Activated CD4-positive, alpha-beta T cell treated with anti-CD3 and anti-CD28 coated beads, Interleukin-2, amount 10 ng/mL, durations not matched to agents 7 days and 5 days (primary cell): ENCODE data around the gene KCNK13. TPM values are rescaled to one million over a fixed set of nuclear protein-coding genes. Genes with fewer than 3 reads are reported as not detected.

Experiments
- CTCF ChIA-PET: fragments of 350-600 bp; sonication (Branson Sonifier 250); formaldehyde crosslinking; loops from one replicate; lab custom pipeline; 2021; ENCODE audit warnings: antibody characterized with exemption; lab: Charles Lee
- POLR2A ChIA-PET: fragments of 350-600 bp; sonication (Branson Sonifier 250); formaldehyde crosslinking; loops from one replicate; lab custom pipeline; 2021; ENCODE audit warnings: antibody characterized with exemption; lab: Charles Lee
- DNase-seq: peaks from one replicate; pipeline ENCODE4 v3.0.0-alpha.2; 2020
- H3K27ac Mint-ChIP-seq: one replicate; pipeline ENCODE4 v1.8.0; 2021; ENCODE audit warnings: mild to moderate bottlenecking, moderate library complexity, mixed read lengths
- H3K27me3 Mint-ChIP-seq: one replicate; pipeline ENCODE4 v1.8.0; 2021; ENCODE audit warnings: mixed read lengths
- H3K36me3 Mint-ChIP-seq: one replicate; pipeline ENCODE4 v1.8.0; 2021; ENCODE audit warnings: low read depth, mixed read lengths
- H3K4me1 Mint-ChIP-seq: one replicate; pipeline ENCODE4 v1.8.0; 2021; ENCODE audit warnings: mixed read lengths
- H3K4me3 Mint-ChIP-seq: one replicate; pipeline ENCODE4 v1.8.0; 2021; ENCODE audit warnings: mild to moderate bottlenecking, moderate library complexity, mixed read lengths
- H3K9me3 Mint-ChIP-seq: one replicate; pipeline ENCODE4 v1.8.0; 2021; ENCODE audit warnings: mixed read lengths
- total RNA-seq, 2 experiments: library from RNA; stranded (reverse); gene quantifications; one replicate each; pipeline ENCODE4 v1.2.3, GENCODE V29; 2021

KCNK13 gene
- total RNA-seq, 2 experiments from 2014 or later = not detected

- H3K9me3 Mint-ChIP-seq = peaks cover 3% of the 10 kb centered on the region
- POLR2A ChIA-PET = no interaction called here
- no peaks in the 10 kb centered on the region for H3K4me1 Mint-ChIP-seq
- no peak overlapping the region for H3K4me3 Mint-ChIP-seq
- H3K36me3 Mint-ChIP-seq = no peaks in the 10 kb centered on the region
- CTCF ChIA-PET = no interaction called here
- H3K27ac Mint-ChIP-seq = no peak overlapping the region
- DNase-seq = no peak
- peaks cover 17% of the 10 kb centered on the region for H3K27me3 Mint-ChIP-seq
Measured at GRCh38 chr14:90159146-90159545, 97.4 kb downstream of the KCNK13 start.

GRCh38 chr14:90159688-90160087 is 97.9 kb downstream of the KCNK13 start:
- Mint-ChIP-seq H3K36me3 (no peaks in the 10 kb centered on the region), H3K4me3 (no peak overlapping the region), H3K4me1 (no peaks in the 10 kb centered on the region), H3K27me3 (peaks cover 17% of the 10 kb centered on the region), H3K9me3 (no peaks in the 10 kb centered on the region), H3K27ac (no peak overlapping the region)
- no peak for DNase-seq
- ChIA-PET POLR2A (no interaction called here), CTCF (no interaction called here)

GRCh38 chr14:90161129-90161528 is 99.3 kb downstream of the KCNK13 start:
- CTCF ChIA-PET = no interaction called here

GRCh38 chr14:90168425-90169105 is 106.8 kb downstream of the KCNK13 start:
- Mint-ChIP-seq H3K36me3 (no peaks in the 10 kb centered on the region), H3K9me3 (no peaks in the 10 kb centered on the region), H3K27me3 (peaks cover 8% of the 10 kb centered on the region), H3K4me1 (no peaks in the 10 kb centered on the region), H3K4me3 (no peak overlapping the region), H3K27ac (no peak overlapping the region)
- POLR2A ChIA-PET = no interaction called here
- DNase-seq = no peak
- CTCF ChIA-PET = no interaction called here

More at GRCh38 chr14:90161129-90161528, 99.3 kb downstream of the KCNK13 start:
- no peak overlapping the region for H3K27ac Mint-ChIP-seq
- POLR2A ChIA-PET = no interaction called here
- H3K36me3 Mint-ChIP-seq = no peaks in the 10 kb centered on the region
- no peak for DNase-seq
- H3K4me3 Mint-ChIP-seq = no peak overlapping the region
- H3K9me3 Mint-ChIP-seq = no peaks in the 10 kb centered on the region
- H3K27me3 Mint-ChIP-seq = peaks cover 17% of the 10 kb centered on the region
- no peaks in the 10 kb centered on the region for H3K4me1 Mint-ChIP-seq

GRCh38 chr14:90175631-90176030 is 113.8 kb downstream of the KCNK13 start:
- Mint-ChIP-seq H3K36me3 (no peaks in the 10 kb centered on the region), H3K4me3 (no peak overlapping the region), H3K27me3 (peaks cover 5% of the 10 kb centered on the region), H3K9me3 (no peaks in the 10 kb centered on the region), H3K4me1 (no peaks in the 10 kb centered on the region), H3K27ac (no peak overlapping the region)
- CTCF ChIA-PET = interaction anchor here (0.5 kb wide), 1 partner anchor 1655 kb away, joined by 4 read pairs; no protein-coding TSS in a partner anchor
- DNase-seq = no peak
- POLR2A ChIA-PET = no interaction called here

GRCh38 chr14:90177539-90178189 is 115.9 kb downstream of the KCNK13 start:
- CTCF ChIA-PET = no interaction called here
- no peak overlapping the region for H3K4me3 Mint-ChIP-seq
- no peaks in the 10 kb centered on the region for H3K36me3 Mint-ChIP-seq
- no peaks in the 10 kb centered on the region for H3K4me1 Mint-ChIP-seq
- peaks cover 7% of the 10 kb centered on the region for H3K27me3 Mint-ChIP-seq
- DNase-seq = no peak
- POLR2A ChIA-PET = no interaction called here
- H3K27ac Mint-ChIP-seq = no peak overlapping the region
- H3K9me3 Mint-ChIP-seq = no peaks in the 10 kb centered on the region

- Mint-ChIP-seq H3K4me3 (no peak overlapping the region), H3K36me3 (no peaks in the 10 kb centered on the region), H3K27ac (no peak overlapping the region), H3K4me1 (no peaks in the 10 kb centered on the region), H3K27me3 (peaks cover 14% of the 10 kb centered on the region), H3K9me3 (no peaks in the 10 kb centered on the region)
- ChIA-PET CTCF (no interaction called here), POLR2A (no interaction called here)
- DNase-seq = no peak
Measured at GRCh38 chr14:90179357-90179756, 117.6 kb downstream of the KCNK13 start.

- Mint-ChIP-seq H3K27ac (no peak overlapping the region), H3K4me1 (no peaks in the 10 kb centered on the region), H3K36me3 (no peaks in the 10 kb centered on the region), H3K4me3 (no peak overlapping the region), H3K9me3 (no peaks in the 10 kb centered on the region), H3K27me3 (peaks cover 14% of the 10 kb centered on the region)
- POLR2A ChIA-PET = no interaction called here
- DNase-seq = no peak
- CTCF ChIA-PET = no interaction called here
Measured at GRCh38 chr14:90179809-90180779, 118.3 kb downstream of the KCNK13 start.

GRCh38 chr14:90184094-90184493 is 122.3 kb downstream of the KCNK13 start:
- Mint-ChIP-seq H3K27ac (no peak overlapping the region), H3K9me3 (peaks cover 4% of the 10 kb centered on the region), H3K27me3 (peaks cover 14% of the 10 kb centered on the region), H3K4me3 (no peak overlapping the region), H3K4me1 (no peaks in the 10 kb centered on the region), H3K36me3 (no peaks in the 10 kb centered on the region)
- CTCF ChIA-PET = no interaction called here
- DNase-seq = no peak
- POLR2A ChIA-PET = no interaction called here

GRCh38 chr14:90184571-90185266 is 122.9 kb downstream of the KCNK13 start:
- ChIA-PET CTCF (no interaction called here), POLR2A (no interaction called here)
- H3K27me3 Mint-ChIP-seq = peaks cover 14% of the 10 kb centered on the region
- peaks cover 4% of the 10 kb centered on the region for H3K9me3 Mint-ChIP-seq
- no peaks in the 10 kb centered on the region for H3K36me3 Mint-ChIP-seq
- DNase-seq = no peak
- no peaks in the 10 kb centered on the region for H3K4me1 Mint-ChIP-seq
- no peak overlapping the region for H3K4me3 Mint-ChIP-seq
- no peak overlapping the region for H3K27ac Mint-ChIP-seq

GRCh38 chr14:90188588-90188987 is 126.8 kb downstream of the KCNK13 start:
- DNase-seq = no peak
- Mint-ChIP-seq H3K4me1 (no peaks in the 10 kb centered on the region), H3K27me3 (peaks cover under 1% of the 10 kb centered on the region), H3K36me3 (no peaks in the 10 kb centered on the region), H3K4me3 (no peak overlapping the region), H3K27ac (no peak overlapping the region), H3K9me3 (peaks cover 4% of the 10 kb centered on the region)
- POLR2A ChIA-PET = no interaction called here
- CTCF ChIA-PET = no interaction called here

- H3K36me3 Mint-ChIP-seq = no peaks in the 10 kb centered on the region
- POLR2A ChIA-PET = no interaction called here
- no peaks in the 10 kb centered on the region for H3K4me1 Mint-ChIP-seq
- no peak overlapping the region for H3K27ac Mint-ChIP-seq
- peaks cover 15% of the 10 kb centered on the region for H3K27me3 Mint-ChIP-seq
- peaks cover 4% of the 10 kb centered on the region for H3K9me3 Mint-ChIP-seq
- CTCF ChIA-PET = no interaction called here
- no peak overlapping the region for H3K4me3 Mint-ChIP-seq
- DNase-seq = no peak
Measured at GRCh38 chr14:90191154-90191553, 129.4 kb downstream of the KCNK13 start.
